Natural killer cell (primary cell): Measurements from ENCODE around the gene GRAP. TPM values are rescaled to one million over a fixed set of nuclear protein-coding genes. Genes with fewer than 3 reads are reported as not detected.
A peak's percentile ranks its signal among the peaks of the same experiment; 100 is the strongest.

Experiments used
- ATAC-seq, 3 donors: fragments of 150-1000 bp in 2 of 3; fragments of 200-7000 bp in 1 of 3; cut with Tn5 transposase; 1 replicate in 1 of 3; 2 replicates in 2 of 3; pipeline ENCODE4 v1.10.0; 2021; ENCODE audit warnings: mild to moderate bottlenecking in 2 of 3, moderate library complexity in 2 of 3
- DNase-seq, 2 donors: peaks; one replicate each; pipeline versions ENCODE4 v3.0.0 to v3.0.0-alpha.2; 2013 to 2021; ENCODE audit warnings: mixed read lengths in 1 of 2
- H3K27ac ChIP-seq: one replicate; pipeline ENCODE4 v1.5.1; 2013; ENCODE audit warnings: mild to moderate bottlenecking, low read length
- H3K27me3 ChIP-seq: one replicate; pipeline ENCODE4 v1.6.1; 2013; ENCODE audit warnings: low read length; ENCODE audit not compliant: control insufficient read depth, insufficient read depth
- H3K36me3 ChIP-seq: one replicate; pipeline ENCODE4 v1.6.1; 2013; ENCODE audit warnings: low read length; ENCODE audit not compliant: control insufficient read depth, insufficient read depth
- H3K4me1 ChIP-seq: one replicate; pipeline ENCODE4 v1.6.1; 2013; ENCODE audit warnings: low read length; ENCODE audit not compliant: control insufficient read depth, insufficient read depth
- H3K4me3 ChIP-seq: one replicate; pipeline ENCODE4 v1.5.1; 2013; ENCODE audit warnings: low read length
- H3K9me3 ChIP-seq: one replicate; pipeline ENCODE4 v1.6.1; 2013; ENCODE audit warnings: low read length; ENCODE audit not compliant: control insufficient read depth, insufficient read depth
- H3K27ac Mint-ChIP-seq, 2 donors: one replicate each; pipeline ENCODE4 v1.8.0; 2022; ENCODE audit warnings: mild to moderate bottlenecking in 2 of 2, mixed read lengths in 2 of 2, moderate library complexity in 1 of 2
- H3K27me3 Mint-ChIP-seq, 2 donors: one replicate each; pipeline ENCODE4 v1.8.0; 2022; ENCODE audit warnings: low read depth in 2 of 2, mixed read lengths in 2 of 2
- H3K36me3 Mint-ChIP-seq: one replicate; pipeline ENCODE4 v1.8.0; 2022; ENCODE audit warnings: mixed read lengths
- H3K4me1 Mint-ChIP-seq, 2 donors: one replicate each; pipeline ENCODE4 v1.8.0; 2022; ENCODE audit warnings: mixed read lengths in 2 of 2
- H3K4me3 Mint-ChIP-seq: one replicate; pipeline ENCODE4 v1.8.0; 2022; ENCODE audit warnings: mild to moderate bottlenecking, moderate library complexity, mixed read lengths
- H3K9me3 Mint-ChIP-seq, 2 donors: one replicate each; pipeline ENCODE4 v1.8.0; 2022; ENCODE audit warnings: mixed read lengths in 2 of 2
- WGBS: methylation state at CpG from one replicate; pipeline ENCODE4 v1.1.7; 2013; ENCODE audit warnings: missing lambda C conversion rate; ENCODE audit not compliant: insufficient coverage; 5-methylcytosine and 5-hydroxymethylcytosine counted together
- intact Hi-C: fragments of 100-400 bp; cut with micrococcal nuclease; formaldehyde crosslinking; loops from one replicate; pipeline ENCODE4 v1.14.2; 2022
- total RNA-seq, 4 donors: library from RNA; stranded (reverse); fragments of 120-200 nt in 1 of 4; gene quantifications; one replicate each; pipeline versions ENCODE4 v1.2.3 to v1.2.4, GENCODE V29; 2013 to 2022
- TF ChIP-seq, protein P1 (sequence below): fragments of 200-600 bp; IDR thresholded peaks from one replicate; pipeline ENCODE4 v1.8.0; 2022; ENCODE audit warnings: antibody characterized with exemption

Gene GRAP
- total RNA-seq, 3 donors from 2014 or later (not counting 1 experiment from before 2014, with no cell fraction given) = 5.6 to 11.3 (median 7.1) TPM

DNA sequence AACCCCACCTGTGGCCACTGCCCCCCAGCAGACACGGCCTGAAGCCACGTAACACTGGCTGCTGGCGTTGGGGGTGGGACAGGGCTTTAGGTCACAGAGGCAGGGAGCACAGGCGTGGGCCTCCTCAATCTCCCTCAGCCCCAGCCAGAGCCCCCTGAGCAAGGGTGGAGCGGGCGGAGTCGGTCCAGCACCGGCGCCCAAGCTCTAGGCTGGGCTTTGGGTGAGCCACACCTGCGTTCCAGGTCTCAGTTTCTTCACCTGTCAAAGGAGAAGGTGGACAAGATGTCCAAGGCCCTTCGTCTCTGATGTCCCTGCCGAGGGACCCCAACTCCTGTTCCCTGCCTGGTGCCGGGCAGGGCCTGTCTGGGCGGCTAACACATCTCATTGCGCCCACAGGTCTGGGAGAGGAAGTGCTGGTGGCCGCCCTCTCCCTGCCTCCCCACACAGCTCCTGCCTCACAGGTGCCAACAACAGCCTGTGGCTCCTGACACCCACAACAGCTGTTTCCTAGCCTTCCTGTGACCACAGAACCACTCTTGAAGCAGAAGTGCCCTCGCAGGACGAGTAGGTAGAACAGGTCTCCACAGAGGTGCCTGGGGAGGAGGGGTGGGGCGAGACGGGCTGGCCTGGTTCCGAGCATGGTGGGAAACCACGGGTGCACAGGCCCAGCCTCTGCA is 54.2 kb downstream of the GRAP start:
- peaks cover 21 to 25% of the 10 kb centered on the region in 2 donors for H3K4me1 Mint-ChIP-seq
- peak overlapping the region in 1 of 2 donors; percentile 76 for H3K27ac Mint-ChIP-seq
- peak overlapping the region; percentile 77 for H3K4me3 Mint-ChIP-seq
- H3K27me3 ChIP-seq = no peaks in the 10 kb centered on the region
- intact Hi-C loops = no loop called here
- TF ChIP-seq, protein P1, sequence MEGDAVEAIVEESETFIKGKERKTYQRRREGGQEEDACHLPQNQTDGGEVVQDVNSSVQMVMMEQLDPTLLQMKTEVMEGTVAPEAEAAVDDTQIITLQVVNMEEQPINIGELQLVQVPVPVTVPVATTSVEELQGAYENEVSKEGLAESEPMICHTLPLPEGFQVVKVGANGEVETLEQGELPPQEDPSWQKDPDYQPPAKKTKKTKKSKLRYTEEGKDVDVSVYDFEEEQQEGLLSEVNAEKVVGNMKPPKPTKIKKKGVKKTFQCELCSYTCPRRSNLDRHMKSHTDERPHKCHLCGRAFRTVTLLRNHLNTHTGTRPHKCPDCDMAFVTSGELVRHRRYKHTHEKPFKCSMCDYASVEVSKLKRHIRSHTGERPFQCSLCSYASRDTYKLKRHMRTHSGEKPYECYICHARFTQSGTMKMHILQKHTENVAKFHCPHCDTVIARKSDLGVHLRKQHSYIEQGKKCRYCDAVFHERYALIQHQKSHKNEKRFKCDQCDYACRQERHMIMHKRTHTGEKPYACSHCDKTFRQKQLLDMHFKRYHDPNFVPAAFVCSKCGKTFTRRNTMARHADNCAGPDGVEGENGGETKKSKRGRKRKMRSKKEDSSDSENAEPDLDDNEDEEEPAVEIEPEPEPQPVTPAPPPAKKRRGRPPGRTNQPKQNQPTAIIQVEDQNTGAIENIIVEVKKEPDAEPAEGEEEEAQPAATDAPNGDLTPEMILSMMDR = no peak
- no peaks in the 10 kb centered on the region for H3K9me3 ChIP-seq
- peaks cover 0 to 4% of the 10 kb centered on the region in 2 donors for H3K9me3 Mint-ChIP-seq
- H3K27ac ChIP-seq = no peak overlapping the region
- no peaks in the 10 kb centered on the region for H3K36me3 Mint-ChIP-seq
- no peak overlapping the region for H3K4me3 ChIP-seq
- peaks cover 40% of the 10 kb centered on the region for H3K4me1 ChIP-seq
- peak; percentile 27 to 74 for DNase-seq
- H3K36me3 ChIP-seq = no peaks in the 10 kb centered on the region
- ATAC-seq = peak; percentile 47 to 83 (median 77)
- WGBS = 23% methylated on average over 22 of the region's 22 CpGs
- peaks cover 0 to 5% of the 10 kb centered on the region in 2 donors for H3K27me3 Mint-ChIP-seq

DNA sequence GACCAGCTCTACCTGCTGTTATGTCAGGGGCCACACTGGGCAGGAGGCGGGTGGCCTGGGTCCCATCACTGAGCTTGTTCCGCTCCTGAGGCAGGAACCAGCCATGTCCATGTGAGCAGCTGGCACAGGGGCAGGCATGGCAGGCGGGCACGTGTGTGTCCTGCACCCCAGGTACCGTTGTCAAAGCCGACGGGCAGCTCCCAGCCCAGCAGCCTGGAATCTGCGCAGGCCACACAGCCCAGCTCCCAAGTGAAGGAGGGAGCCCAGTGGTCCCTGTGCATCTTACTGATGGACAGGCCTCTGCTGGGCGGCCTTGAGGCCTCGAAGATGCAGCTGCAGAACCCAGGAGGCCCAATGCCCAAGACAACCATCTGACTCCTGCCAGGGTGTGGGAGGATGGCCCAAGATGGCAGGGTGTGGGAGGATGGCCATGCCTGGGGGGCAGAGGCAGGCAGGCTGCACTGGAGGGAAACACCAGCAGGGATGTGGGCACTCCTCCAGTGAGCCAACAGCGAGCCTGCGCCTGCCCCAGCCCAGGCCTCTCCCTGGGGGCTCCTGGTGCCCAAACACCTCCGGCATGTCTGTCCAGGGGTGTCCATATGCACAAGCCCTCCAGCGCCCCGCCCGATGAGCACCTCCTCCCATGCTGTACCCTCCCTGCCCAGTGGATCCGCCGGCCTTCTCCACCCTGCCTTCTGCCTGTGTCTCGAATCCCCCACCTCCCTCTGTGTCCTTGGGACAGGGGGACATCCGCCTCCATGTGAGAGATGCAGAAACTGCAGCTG is 55.0 kb downstream of the GRAP start:
- Histone ChIP-seq H3K27ac (no peak overlapping the region), H3K4me3 (no peak overlapping the region), H3K9me3 (no peaks in the 10 kb centered on the region), H3K27me3 (no peaks in the 10 kb centered on the region), H3K4me1 (peaks cover 48% of the 10 kb centered on the region), H3K36me3 (no peaks in the 10 kb centered on the region)
- peaks cover 21 to 29% of the 10 kb centered on the region in 2 donors for H3K4me1 Mint-ChIP-seq
- intact Hi-C loops = no loop called here
- DNase-seq (no peak), ATAC-seq (no peak)
- peaks cover 0 to 4% of the 10 kb centered on the region in 2 donors for H3K9me3 Mint-ChIP-seq
- H3K27me3 Mint-ChIP-seq = peaks cover 0 to 5% of the 10 kb centered on the region in 2 donors
- H3K4me3 Mint-ChIP-seq = no peak overlapping the region
- TF ChIP-seq, protein P1 = no peak
- no peak overlapping the region for H3K27ac Mint-ChIP-seq
- 95% methylated on average over 20 of the region's 20 CpGs for WGBS
- no peaks in the 10 kb centered on the region for H3K36me3 Mint-ChIP-seq

DNA sequence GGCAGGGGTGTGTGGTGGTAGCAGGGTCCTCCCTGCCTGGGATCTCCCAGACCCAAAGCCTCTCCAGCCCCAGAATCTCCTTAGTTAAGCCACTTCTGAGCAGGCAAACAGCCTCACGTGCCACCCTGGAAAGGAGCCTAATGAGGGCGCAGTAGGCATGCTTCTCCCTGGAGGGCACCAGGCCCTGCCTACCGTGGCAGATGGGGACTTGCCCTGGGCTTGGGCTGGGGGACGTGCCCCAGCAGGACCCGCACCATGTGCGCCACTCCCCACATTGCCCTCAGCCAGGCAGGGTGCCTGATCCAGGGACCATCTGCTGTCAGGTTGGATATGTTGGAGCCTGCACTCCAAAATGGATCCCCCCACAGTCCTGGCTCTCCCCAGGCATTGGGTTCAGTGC is 56.4 kb downstream of the GRAP start:
- peaks cover 0 to 5% of the 10 kb centered on the region in 2 donors for H3K27me3 Mint-ChIP-seq
- 96% methylated on average over 6 of the region's 6 CpGs for WGBS
- H3K36me3 Mint-ChIP-seq = no peaks in the 10 kb centered on the region
- no peaks in the 10 kb centered on the region for H3K36me3 ChIP-seq
- H3K9me3 Mint-ChIP-seq = peaks cover 0 to 4% of the 10 kb centered on the region in 2 donors
- TF ChIP-seq, protein P1 = no peak
- no peak for DNase-seq
- H3K27ac ChIP-seq = no peak overlapping the region
- H3K4me3 Mint-ChIP-seq = no peak overlapping the region
- H3K9me3 ChIP-seq = no peaks in the 10 kb centered on the region
- H3K4me1 Mint-ChIP-seq = peaks cover 21 to 29% of the 10 kb centered on the region in 2 donors
- no peak overlapping the region for H3K4me3 ChIP-seq
- H3K27me3 ChIP-seq = no peaks in the 10 kb centered on the region
- no peak for ATAC-seq
- H3K4me1 ChIP-seq = peaks cover 57% of the 10 kb centered on the region
- intact Hi-C loops = no loop called here
- no peak overlapping the region for H3K27ac Mint-ChIP-seq
